Activated CD8-positive, alpha-beta T cell treated with anti-CD3 and anti-CD28 coated beads for 36 hours (primary cell): ENCODE measurements around the gene SRGAP1. TPM values are rescaled to one million over a fixed set of nuclear protein-coding genes. Genes with fewer than 3 reads are reported as not detected.

Source experiments
- ATAC-seq: fragments of 200-7000 bp; cut with Tn5 transposase; one replicate; pipeline ENCODE4 v1.10.0; 2021; ENCODE audit warnings: mild to moderate bottlenecking, moderate library complexity
- CTCF ChIA-PET: fragments of 350-600 bp; sonication (Branson Sonifier 250); formaldehyde crosslinking; loops from one replicate; lab custom pipeline; 2021; ENCODE audit warnings: antibody characterized with exemption; lab: Charles Lee
- POLR2A ChIA-PET: fragments of 350-600 bp; sonication (Branson Sonifier 250); formaldehyde crosslinking; loops from one replicate; lab custom pipeline; 2021; ENCODE audit warnings: antibody characterized with exemption; lab: Charles Lee
- DNase-seq: peaks from one replicate; pipeline ENCODE4 v3.0.0-alpha.2; 2020
- H3K27ac Mint-ChIP-seq: one replicate; pipeline ENCODE4 v1.8.0; 2021; ENCODE audit warnings: mild to moderate bottlenecking, mixed read lengths
- H3K27me3 Mint-ChIP-seq: one replicate; pipeline ENCODE4 v1.8.0; 2021; ENCODE audit warnings: mixed read lengths
- H3K36me3 Mint-ChIP-seq: one replicate; pipeline ENCODE4 v1.8.0; 2021; ENCODE audit warnings: low read depth, mixed read lengths
- H3K4me1 Mint-ChIP-seq: one replicate; pipeline ENCODE4 v1.8.0; 2021; ENCODE audit warnings: low read depth, mixed read lengths
- H3K4me3 Mint-ChIP-seq: one replicate; pipeline ENCODE4 v1.8.0; 2021; ENCODE audit warnings: mild to moderate bottlenecking, moderate library complexity, mixed read lengths
- H3K9me3 Mint-ChIP-seq: one replicate; pipeline ENCODE4 v1.8.0; 2021; ENCODE audit warnings: mixed read lengths
- intact Hi-C: fragments of 100-400 bp; cut with micrococcal nuclease; formaldehyde crosslinking; loops from one replicate; pipeline ENCODE4 v1.10.0; 2022
- total RNA-seq, 2 experiments: library from RNA; stranded (reverse); gene quantifications; one replicate each; pipeline ENCODE4 v1.2.3, GENCODE V29; 2021
- TF ChIP-seq, protein P1 (sequence below): fragments of 200-600 bp; IDR thresholded peaks from one replicate; pipeline ENCODE4 v1.8.0; 2022; ENCODE audit warnings: antibody characterized with exemption, mild to moderate bottlenecking

Gene SRGAP1
- total RNA-seq, 2 experiments from 2014 or later, result 0.02 to 0.07 TPM

DNA sequence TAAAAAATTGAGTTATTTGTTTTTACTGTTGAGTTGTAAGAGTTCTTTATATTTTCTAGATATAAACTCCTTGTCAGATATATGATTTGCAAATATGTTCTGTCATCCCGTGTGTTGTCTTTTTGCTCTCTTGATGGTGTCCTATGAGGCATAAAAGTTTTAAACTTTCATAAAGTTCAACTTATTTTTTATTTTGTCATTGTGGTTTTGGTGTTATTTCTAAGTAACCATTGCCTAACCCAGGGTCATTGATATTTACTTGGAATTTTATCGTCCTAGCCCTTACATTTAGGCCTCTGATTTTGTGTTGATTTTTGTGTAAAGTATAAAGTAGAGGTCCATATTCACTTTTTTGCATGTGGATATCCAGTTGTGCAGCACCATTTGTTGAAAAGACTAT lies 63.1 kb downstream of the SRGAP1 start:
- H3K36me3 Mint-ChIP-seq, result no peaks in the 10 kb centered on the region
- TF ChIP-seq, protein P1, sequence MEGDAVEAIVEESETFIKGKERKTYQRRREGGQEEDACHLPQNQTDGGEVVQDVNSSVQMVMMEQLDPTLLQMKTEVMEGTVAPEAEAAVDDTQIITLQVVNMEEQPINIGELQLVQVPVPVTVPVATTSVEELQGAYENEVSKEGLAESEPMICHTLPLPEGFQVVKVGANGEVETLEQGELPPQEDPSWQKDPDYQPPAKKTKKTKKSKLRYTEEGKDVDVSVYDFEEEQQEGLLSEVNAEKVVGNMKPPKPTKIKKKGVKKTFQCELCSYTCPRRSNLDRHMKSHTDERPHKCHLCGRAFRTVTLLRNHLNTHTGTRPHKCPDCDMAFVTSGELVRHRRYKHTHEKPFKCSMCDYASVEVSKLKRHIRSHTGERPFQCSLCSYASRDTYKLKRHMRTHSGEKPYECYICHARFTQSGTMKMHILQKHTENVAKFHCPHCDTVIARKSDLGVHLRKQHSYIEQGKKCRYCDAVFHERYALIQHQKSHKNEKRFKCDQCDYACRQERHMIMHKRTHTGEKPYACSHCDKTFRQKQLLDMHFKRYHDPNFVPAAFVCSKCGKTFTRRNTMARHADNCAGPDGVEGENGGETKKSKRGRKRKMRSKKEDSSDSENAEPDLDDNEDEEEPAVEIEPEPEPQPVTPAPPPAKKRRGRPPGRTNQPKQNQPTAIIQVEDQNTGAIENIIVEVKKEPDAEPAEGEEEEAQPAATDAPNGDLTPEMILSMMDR, result no peak
- no peak overlapping the region for H3K4me3 Mint-ChIP-seq
- peaks cover 4% of the 10 kb centered on the region for H3K9me3 Mint-ChIP-seq
- intact Hi-C loops, result no loop called here
- H3K27me3 Mint-ChIP-seq, result peaks cover 5% of the 10 kb centered on the region
- H3K4me1 Mint-ChIP-seq, result no peaks in the 10 kb centered on the region
- POLR2A ChIA-PET, result no interaction called here
- DNase-seq (no peak), ATAC-seq (no peak)
- CTCF ChIA-PET, result no interaction called here
- no peak overlapping the region for H3K27ac Mint-ChIP-seq

DNA sequence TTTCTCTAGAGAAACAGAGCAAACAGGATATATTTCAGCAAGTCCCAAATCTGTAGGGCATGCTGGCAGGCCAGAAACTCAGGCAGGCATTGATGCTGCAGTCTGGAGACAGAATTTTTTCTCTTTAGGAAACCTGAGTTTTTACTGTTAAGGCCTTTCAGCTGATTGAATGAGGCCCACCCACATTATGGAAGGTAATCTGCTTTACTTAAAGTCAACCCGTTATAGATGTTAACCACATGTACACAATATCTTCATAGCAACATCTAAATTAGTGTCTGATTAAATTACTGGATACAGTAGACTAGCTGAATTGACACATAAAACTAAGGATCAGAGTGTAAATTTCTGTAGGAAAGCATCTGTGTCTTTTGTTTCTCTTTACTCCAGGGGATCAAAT lies 65.2 kb downstream of the SRGAP1 start:
- DNase-seq, result no peak
- Mint-ChIP-seq H3K4me1 (no peaks in the 10 kb centered on the region), H3K27me3 (no peaks in the 10 kb centered on the region), H3K36me3 (no peaks in the 10 kb centered on the region), H3K9me3 (peaks cover 4% of the 10 kb centered on the region), H3K4me3 (no peak overlapping the region), H3K27ac (no peak overlapping the region)
- intact Hi-C loops, result no loop called here
- TF ChIP-seq, protein P1, result no peak
- ChIA-PET CTCF (no interaction called here), POLR2A (no interaction called here)
- ATAC-seq, result no peak

DNA sequence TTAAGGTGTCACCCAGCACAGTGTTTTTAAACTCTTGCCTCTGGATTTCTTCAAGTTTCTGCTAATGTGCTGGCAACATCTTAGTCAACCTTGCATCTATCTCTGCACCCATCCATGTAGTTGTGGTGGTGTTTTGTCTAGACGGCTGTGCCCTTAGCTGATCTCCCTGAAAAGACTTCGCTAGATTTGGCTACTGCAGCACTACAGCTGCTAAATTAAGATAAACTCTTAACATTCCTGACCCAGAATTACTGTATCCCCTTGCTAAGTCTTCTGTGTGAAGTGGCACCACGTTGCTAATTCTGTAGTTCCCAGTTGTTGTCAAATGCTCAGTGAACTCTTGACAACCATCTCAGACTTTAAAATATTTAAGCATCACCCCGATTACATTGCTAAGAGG lies 66.8 kb downstream of the SRGAP1 start:
- ChIA-PET CTCF (no interaction called here), POLR2A (no interaction called here)
- Mint-ChIP-seq H3K27ac (no peak overlapping the region), H3K36me3 (no peaks in the 10 kb centered on the region), H3K9me3 (peaks cover 4% of the 10 kb centered on the region), H3K4me3 (no peak overlapping the region), H3K27me3 (no peaks in the 10 kb centered on the region), H3K4me1 (no peaks in the 10 kb centered on the region)
- no peak for DNase-seq
- TF ChIP-seq, protein P1, result no peak
- intact Hi-C loops, result no loop called here
- no peak for ATAC-seq

- no peak for DNase-seq
- H3K36me3 Mint-ChIP-seq, result no peaks in the 10 kb centered on the region
- H3K4me1 Mint-ChIP-seq, result no peaks in the 10 kb centered on the region
- POLR2A ChIA-PET, result no interaction called here
- ATAC-seq, result no peak
- no peaks in the 10 kb centered on the region for H3K9me3 Mint-ChIP-seq
- intact Hi-C loops, result no loop called here
- no peak overlapping the region for H3K27ac Mint-ChIP-seq
- no peaks in the 10 kb centered on the region for H3K27me3 Mint-ChIP-seq
- no peak overlapping the region for H3K4me3 Mint-ChIP-seq
- CTCF ChIA-PET, result interaction anchor here (0.7 kb wide), 1 partner anchor 12 kb away, joined by 3 read pairs; no protein-coding TSS in a partner anchor
- TF ChIP-seq, protein P1, result no peak
Observed at GRCh38 chr12:63912651-63913050, 68.2 kb downstream of the SRGAP1 start.

DNA sequence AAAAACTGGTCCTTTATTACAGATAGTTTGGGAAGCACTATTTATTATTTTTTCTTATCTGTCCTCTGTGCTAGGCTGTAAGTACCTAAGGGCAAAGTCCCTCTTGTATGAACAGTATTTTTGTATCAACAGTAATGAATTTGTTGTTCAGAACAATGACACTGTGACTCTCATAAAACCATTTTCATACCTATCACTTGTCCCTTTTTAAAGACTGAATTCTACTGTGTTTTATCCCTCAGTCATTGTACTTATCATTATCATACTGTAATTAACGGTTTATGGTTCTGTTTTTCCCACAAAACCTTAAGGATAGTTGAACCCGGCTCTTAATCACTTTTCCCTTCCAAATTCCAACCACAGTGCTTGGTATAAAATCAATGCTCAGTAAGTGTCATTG lies 69.4 kb downstream of the SRGAP1 start:
- CTCF ChIA-PET, result no interaction called here
- intact Hi-C loops, result no loop called here

More for the DNA sequence above, 69.4 kb downstream of the SRGAP1 start:
- ATAC-seq (no peak), DNase-seq (no peak)
- no peak overlapping the region for H3K27ac Mint-ChIP-seq
- no peak overlapping the region for H3K4me3 Mint-ChIP-seq
- H3K27me3 Mint-ChIP-seq, result no peaks in the 10 kb centered on the region
- H3K9me3 Mint-ChIP-seq, result no peaks in the 10 kb centered on the region
- no peaks in the 10 kb centered on the region for H3K4me1 Mint-ChIP-seq
- H3K36me3 Mint-ChIP-seq, result no peaks in the 10 kb centered on the region
- POLR2A ChIA-PET, result no interaction called here
- TF ChIP-seq, protein P1, result no peak
